ENCODE results near the gene UTP11.

Gene UTP11

GRCh38 chr1:38039331-38040088 is 27.0 kb downstream of the UTP11 start:
- DNase-seq (ENCODE audit: low spot score) = no peak
- no peak for TF ChIP-seq CTCF (IDR thresholded peaks at IDR 0.05; ENCODE audit: borderline replicate concordance, control extremely low read depth, extremely low read depth, insufficient read depth, missing control alignments)
- in situ Hi-C loops (cut with MboI; ENCODE audit: low sequenced_read_pairs, unreplicated experiment) = loop anchor here (25.0 kb wide), 1 partner anchor 773 kb away; no protein-coding TSS in a partner anchor

GRCh38 chr1:38041936-38042834 is 29.7 kb downstream of the UTP11 start:
- DNase-seq (ENCODE audit: low spot score) = no peak
- no peak for TF ChIP-seq CTCF (IDR thresholded peaks at IDR 0.05; ENCODE audit: borderline replicate concordance, control extremely low read depth, extremely low read depth, insufficient read depth, missing control alignments)
- in situ Hi-C loops (cut with MboI; ENCODE audit: low sequenced_read_pairs, unreplicated experiment) = loop anchor here (25.0 kb wide), 1 partner anchor 770 kb away; no protein-coding TSS in a partner anchor

- in situ Hi-C loops (cut with MboI; ENCODE audit: low sequenced_read_pairs, unreplicated experiment) = loop anchor here (25.0 kb wide), 1 partner anchor 769 kb away; no protein-coding TSS in a partner anchor
- no peak for TF ChIP-seq CTCF (IDR thresholded peaks at IDR 0.05; ENCODE audit: borderline replicate concordance, control extremely low read depth, extremely low read depth, insufficient read depth, missing control alignments)
- DNase-seq (ENCODE audit: low spot score) = no peak
Measured at GRCh38 chr1:38043036-38043747, 30.7 kb downstream of the UTP11 start.

GRCh38 chr1:38044221-38045215 is 32.0 kb downstream of the UTP11 start:
- DNase-seq (ENCODE audit: low spot score) = no peak
- in situ Hi-C loops (cut with MboI; ENCODE audit: low sequenced_read_pairs, unreplicated experiment) = loop anchor here (25.0 kb wide), 1 partner anchor 768 kb away; no protein-coding TSS in a partner anchor
- no peak for TF ChIP-seq CTCF (IDR thresholded peaks at IDR 0.05; ENCODE audit: borderline replicate concordance, control extremely low read depth, extremely low read depth, insufficient read depth, missing control alignments)

GRCh38 chr1:38045401-38046332 is 33.1 kb downstream of the UTP11 start:
- TF ChIP-seq CTCF (IDR thresholded peaks at IDR 0.05; ENCODE audit: borderline replicate concordance, control extremely low read depth, extremely low read depth, insufficient read depth, missing control alignments) = no peak
- in situ Hi-C loops (cut with MboI; ENCODE audit: low sequenced_read_pairs, unreplicated experiment) = loop anchor here (25.0 kb wide), 1 partner anchor 767 kb away; no protein-coding TSS in a partner anchor
- no peak for DNase-seq (ENCODE audit: low spot score)

Data from GM13976 (cell line).